Loucy (cell line): ENCODE data around the gene SDC1.

Source experiments
- EZH2phosphoT487 ChIP-seq: fragments of 200-600 bp; IDR thresholded peaks from 2 replicates; pipeline ENCODE4 v1.6.1; 2018; ENCODE audit warnings: antibody characterized with exemption, mild to moderate bottlenecking, moderate library complexity, borderline replicate concordance
- TF ChIP-seq, protein P1 (sequence below): fragments of 200-600 bp; sonication (generic); conservative IDR thresholded peaks from 2 replicates; pipeline ENCODE4 v1.5.1; 2014; ENCODE audit warnings: mild to moderate bottlenecking, antibody characterized with exemption, low read length

DNA sequence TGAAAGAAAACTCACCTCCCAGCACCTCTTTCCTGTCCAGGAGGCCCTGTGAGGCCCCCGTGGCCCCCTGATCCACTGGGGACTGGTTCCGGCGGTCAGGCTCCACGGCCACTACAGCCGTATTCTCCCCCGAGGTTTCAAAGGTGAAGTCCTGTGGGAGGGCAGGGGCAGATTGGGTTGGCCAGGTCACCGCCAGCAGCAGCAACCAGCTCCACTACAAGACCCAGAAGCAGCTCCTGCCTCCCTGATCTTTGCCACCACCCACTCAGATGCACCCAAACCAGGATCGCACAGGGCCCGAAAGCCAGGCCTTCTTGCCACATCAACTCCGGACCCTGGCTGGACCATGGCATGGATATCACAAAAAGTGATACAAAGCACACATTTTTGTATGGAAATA, 21.9 kb downstream of the SDC1 start:
- TF ChIP-seq, protein P1, sequence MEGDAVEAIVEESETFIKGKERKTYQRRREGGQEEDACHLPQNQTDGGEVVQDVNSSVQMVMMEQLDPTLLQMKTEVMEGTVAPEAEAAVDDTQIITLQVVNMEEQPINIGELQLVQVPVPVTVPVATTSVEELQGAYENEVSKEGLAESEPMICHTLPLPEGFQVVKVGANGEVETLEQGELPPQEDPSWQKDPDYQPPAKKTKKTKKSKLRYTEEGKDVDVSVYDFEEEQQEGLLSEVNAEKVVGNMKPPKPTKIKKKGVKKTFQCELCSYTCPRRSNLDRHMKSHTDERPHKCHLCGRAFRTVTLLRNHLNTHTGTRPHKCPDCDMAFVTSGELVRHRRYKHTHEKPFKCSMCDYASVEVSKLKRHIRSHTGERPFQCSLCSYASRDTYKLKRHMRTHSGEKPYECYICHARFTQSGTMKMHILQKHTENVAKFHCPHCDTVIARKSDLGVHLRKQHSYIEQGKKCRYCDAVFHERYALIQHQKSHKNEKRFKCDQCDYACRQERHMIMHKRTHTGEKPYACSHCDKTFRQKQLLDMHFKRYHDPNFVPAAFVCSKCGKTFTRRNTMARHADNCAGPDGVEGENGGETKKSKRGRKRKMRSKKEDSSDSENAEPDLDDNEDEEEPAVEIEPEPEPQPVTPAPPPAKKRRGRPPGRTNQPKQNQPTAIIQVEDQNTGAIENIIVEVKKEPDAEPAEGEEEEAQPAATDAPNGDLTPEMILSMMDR, result no peak
- TF ChIP-seq EZH2phosphoT487, result no peak
